Muscle of back (tissue), 11 donors: ENCODE measurements around the gene SLX9. TPM values are rescaled to one million over a fixed set of nuclear protein-coding genes. Genes with fewer than 3 reads are reported as not detected.
"Not testable (repeated sequence)": the region's sequence is repeated elsewhere in the genome, so short reads cannot be mapped to it uniquely, and the experiment has no call there.

Experiments
- DNase-seq, 3 donors: peaks; one replicate each; pipeline versions ENCODE4 v3.0.0 to v3.0.0-alpha.2; 2013
- polyA plus RNA-seq, 10 donors: library from polyadenylated mRNA; unstranded; fragments of 120-200 nt; gene quantifications; one replicate each; pipeline ENCODE4 v1.2.1, GENCODE V29; 2013; ENCODE audit not compliant: insufficient read length in 10 of 10

The SLX9 gene
- polyA plus RNA-seq, 10 donors = 13.2 to 22.1 (median 15.8) TPM

DNA sequence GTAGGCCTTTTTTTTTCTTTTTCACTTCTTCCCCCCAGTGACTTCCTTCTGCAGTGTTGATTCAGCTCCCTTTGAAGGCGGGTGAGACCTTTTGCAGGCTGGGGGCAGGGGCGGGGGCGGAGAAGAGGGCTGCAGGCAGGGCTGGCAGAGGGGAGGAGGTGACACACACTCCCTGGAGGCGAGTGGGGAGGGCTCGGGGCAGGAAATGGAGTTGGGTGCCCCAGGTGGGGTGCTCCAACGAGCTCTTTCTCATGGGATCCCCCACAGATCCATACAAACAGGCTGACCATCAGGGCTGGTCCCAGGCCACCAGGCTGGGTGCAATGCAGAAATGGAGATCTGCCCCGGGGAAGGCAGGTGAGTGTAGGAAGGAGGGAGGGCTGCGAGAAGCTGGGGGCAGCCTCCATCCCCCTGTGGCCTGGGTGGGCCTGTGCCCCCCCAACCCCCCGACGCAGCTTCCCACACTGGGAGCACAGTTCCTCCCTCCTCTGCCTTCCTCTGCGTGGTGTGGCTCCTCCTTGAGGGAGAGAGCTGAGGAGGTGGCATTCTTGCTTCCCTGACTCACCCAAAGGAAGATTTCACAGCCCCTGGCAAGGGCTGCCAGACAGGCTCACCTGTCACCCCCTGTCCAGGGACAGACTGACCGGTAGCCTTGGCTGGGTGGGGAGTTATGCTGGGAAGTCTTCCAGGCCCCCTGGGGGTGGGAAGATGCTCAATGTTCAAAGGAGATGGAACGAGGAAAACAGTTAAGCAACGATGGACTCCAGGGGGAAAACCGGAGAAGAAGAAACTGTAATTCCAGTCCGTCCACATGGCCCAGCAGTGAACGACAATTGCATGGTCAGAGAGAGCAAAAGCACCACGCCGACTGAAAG is 12.0 kb upstream of the SLX9 start:
- DNase-seq = peak in 1 of 3 donors; percentile 66

GRCh38 chr21:44928500-44929241 is 11.2 kb upstream of the SLX9 start:
- DNase-seq = not testable (repeated sequence)

- DNase-seq = no peak
Observed at GRCh38 chr21:44929242-44929798, 10.5 kb upstream of the SLX9 start.

DNA sequence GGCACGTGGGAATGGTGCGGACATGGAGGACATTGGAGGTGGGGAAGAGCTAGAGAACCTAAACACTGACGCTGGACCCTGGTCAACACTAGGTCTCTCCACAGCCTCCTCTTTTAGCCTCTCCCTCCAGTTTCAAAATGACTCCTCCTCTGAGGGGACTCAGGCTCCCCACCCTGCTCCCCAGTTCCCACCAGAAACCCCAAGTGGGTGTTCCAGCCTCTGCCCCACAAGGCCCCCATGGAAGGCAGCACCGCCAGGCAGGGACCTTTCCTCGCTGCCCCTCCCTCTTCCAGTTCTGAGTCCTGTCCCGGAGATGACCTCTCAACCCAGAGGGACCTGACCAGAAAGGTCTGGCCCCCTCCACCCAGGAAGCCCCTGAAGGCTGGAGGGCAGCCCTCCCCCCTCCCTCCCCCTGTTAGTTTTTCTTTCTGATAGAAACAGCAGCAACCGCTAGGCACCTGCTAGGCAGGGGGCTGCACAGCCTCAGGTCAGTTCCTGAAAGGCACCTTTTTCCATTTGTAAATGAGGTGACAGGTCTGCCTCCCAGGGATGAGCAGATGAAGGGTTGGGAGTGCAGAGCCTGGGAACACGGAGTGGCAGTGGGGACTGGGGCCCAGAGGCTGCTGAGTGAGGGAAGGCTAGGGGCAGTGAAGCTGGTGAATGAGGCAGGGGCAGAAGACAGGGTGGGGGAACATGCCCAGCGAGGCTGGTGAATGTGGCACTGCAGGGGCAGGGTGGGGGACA is 9.9 kb upstream of the SLX9 start:
- DNase-seq = no peak

DNA sequence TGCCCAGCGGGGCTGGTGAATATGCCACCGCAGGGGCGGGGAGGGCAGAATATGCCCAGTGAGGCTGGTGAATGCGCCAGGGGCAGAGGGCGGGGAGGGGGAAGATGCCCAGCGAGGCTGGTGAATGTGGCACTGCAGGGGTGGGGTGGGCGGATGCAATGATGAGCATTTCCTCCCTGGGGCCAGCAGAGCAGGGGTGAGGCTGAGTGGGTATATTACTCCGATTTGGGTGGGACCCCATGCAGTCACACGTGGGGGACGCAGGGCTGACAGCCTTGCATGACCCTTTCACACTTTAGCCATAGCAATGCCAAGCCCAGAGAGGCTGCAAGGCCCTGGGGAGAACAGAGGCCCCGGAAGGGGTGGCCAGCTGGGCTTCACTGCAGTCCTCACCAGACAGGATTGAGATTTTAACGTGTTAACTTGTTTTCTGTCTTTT is 9.3 kb upstream of the SLX9 start:
- DNase-seq = no peak

DNA sequence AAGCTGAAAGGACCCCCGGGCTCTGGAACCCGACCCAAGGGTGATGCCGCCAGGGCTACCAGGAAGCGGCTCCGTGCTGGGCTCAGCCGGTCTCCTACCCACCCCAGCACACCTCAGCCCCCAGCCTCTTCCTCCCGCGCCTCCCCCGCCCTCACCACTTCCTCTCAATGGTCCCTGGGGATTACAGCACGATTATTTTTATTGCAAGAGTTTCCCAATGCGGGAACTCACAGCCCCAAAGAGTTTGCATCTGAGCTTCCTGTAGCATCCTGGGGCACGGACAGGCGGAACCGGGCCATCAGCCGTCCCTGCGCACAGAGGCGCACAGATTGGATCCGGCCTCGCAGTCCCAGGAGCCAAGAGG is 8.7 kb upstream of the SLX9 start:
- peak in 1 of 3 donors; percentile 49 for DNase-seq

DNA sequence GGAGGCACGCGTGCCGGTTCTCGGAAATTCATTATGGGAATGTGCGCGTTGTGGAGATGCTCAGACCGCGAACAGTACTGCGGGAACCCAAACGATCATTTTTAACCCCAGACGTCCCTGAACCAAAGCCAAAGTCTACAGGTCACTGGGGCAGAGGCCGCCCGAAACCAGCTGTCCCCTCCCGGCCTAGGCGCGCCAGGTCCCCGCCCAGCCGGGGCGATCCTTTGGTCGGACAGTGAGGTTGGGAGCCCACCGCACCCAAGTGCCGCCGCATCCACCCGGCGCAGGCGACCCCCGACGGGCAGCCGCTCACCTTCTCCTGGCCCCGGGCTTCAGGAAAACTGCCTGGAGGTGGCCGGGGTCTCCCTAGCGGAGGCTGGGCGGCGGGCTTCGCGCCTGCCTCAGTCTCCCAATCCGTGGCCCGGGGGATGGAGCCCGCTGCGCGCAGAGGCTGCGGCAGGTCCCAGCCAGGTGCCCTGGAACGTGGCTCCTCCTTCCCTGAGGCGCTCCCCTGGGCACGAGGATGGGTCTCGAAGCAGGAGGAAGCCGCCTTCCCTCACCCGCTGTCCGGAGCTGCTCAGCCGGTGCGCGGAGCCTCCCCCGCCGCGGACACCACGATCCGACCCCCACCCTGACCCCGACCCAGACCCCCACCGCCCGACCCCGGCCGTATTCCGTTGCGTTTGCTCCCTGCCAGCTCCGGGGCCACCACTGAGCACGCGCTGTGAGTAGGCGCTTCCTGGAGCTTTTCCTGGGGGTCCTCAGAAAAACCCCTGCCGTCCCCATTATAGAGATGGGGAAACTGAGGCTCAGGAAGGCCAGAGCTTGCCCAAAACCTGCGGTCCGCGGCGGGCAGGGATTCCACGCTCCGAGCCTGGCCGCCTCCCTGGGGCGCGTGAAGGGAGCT is 8.1 kb upstream of the SLX9 start:
- no peak for DNase-seq

GRCh38 chr21:44932408-44933181 is 7.2 kb upstream of the SLX9 start:
- peak in 1 of 3 donors; percentile 60 for DNase-seq

GRCh38 chr21:44933199-44933917 is 6.5 kb upstream of the SLX9 start:
- no peak for DNase-seq

GRCh38 chr21:44933918-44934260 is 5.9 kb upstream of the SLX9 start:
- no peak for DNase-seq

GRCh38 chr21:44934276-44934675 is 5.6 kb upstream of the SLX9 start:
- no peak for DNase-seq

DNA sequence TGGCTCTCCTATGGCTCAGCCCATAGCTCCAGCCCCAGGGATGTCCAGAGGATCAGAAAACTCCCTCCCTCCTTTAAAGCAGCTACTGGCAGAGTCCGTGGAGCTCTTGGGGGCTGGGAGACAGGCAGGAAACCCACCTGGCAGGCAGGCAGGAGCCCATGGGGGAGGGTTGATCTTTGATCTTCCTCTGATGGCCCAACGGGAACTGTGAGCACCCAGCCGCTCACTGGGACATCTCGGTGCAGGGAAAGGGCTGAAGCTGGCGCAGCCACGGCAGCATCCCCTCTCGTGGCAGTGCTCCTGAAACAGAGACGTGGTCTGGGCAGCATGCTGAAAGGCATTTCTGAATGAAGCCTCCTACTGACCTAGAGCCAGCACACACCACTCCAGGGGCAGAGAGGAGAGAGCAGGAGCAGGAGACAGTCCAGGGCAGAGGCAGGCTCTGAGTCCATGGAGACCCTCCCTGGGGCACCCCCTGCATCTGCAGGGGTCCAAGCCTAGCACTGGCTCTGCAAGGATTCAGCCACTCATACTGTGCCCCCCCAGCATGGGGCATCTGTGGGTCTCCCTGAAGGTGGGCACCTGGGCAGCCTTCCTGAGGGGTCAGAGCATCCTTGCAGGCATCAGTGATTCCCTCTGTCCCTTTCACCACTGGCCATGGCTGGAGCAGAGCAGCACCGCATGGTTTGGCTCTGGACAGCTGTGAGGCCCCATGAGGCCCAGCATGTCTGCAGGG is 4.9 kb upstream of the SLX9 start:
- no peak for DNase-seq

DNA sequence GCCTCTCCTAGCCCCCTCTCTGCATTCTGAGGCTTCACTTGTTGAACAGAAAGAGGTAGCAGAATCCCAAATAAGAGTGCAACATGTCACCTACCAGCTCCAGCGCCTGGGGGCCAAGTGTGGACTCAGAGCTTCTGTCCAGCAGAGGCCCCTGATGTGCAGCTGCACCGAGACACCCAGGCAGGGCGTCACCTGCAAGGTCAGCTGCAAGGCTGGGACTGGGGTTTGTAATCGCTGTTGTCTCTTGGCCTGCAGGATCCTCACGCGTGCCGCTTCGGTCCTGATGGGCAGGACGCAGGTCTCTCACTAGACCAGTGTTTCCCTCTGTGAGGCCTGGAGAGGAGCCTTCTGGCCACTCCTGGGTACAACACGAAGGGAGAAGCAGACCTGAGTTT is 4.3 kb upstream of the SLX9 start:
- DNase-seq = no peak

GRCh38 chr21:44938772-44939531 is 877 bp upstream of the SLX9 start:
- no peak for DNase-seq

- no peak for DNase-seq
Observed at GRCh38 chr21:44940116-44940631, 345 bp downstream of the SLX9 start.

GRCh38 chr21:44941567-44941966 is 1.7 kb downstream of the SLX9 start:
- DNase-seq = no peak

DNA sequence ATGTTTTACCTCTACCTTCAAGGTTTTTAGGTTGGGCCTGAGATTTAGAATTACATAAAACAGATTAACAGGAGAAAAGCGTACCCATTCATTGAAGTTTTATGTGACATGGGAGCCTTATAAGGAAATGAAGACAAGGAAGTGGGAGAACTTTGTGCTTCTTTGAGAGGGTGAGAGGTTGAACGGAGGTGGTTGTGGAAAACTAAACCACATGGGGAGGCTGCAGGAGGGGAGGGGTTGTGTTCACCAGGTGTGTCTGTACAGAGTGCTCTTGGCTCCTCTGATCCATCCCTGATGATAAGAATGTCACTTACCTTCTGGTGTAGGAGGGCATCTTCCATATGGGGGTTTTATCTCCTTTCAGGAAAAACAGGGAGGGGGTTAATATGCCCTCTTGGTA is 2.7 kb downstream of the SLX9 start:
- no peak for DNase-seq
